GM21367 (cell line): ENCODE measurements around the gene PWP1.

ENCODE experiments used
- ATAC-seq: cut with Tn5 transposase; IDR thresholded peaks from one replicate; pipeline ENCODE4 v1.9.1; 2021; ENCODE audit not compliant: unreplicated experiment

PWP1 gene

GRCh38 chr12:107732365-107732764 lies 46.8 kb downstream of the PWP1 start:
- ATAC-seq = no peak

GRCh38 chr12:107734139-107734538 lies 48.5 kb downstream of the PWP1 start:
- no peak for ATAC-seq

GRCh38 chr12:107735763-107736162 lies 50.2 kb downstream of the PWP1 start:
- ATAC-seq = no peak

GRCh38 chr12:107736914-107737313 lies 51.3 kb downstream of the PWP1 start:
- peak; percentile 93 for ATAC-seq

- ATAC-seq = no peak
Measured at GRCh38 chr12:107748472-107748871, 62.9 kb downstream of the PWP1 start.

GRCh38 chr12:107749083-107749482 lies 63.5 kb downstream of the PWP1 start:
- ATAC-seq = no peak

GRCh38 chr12:107759410-107759809 lies 73.8 kb downstream of the PWP1 start:
- no peak for ATAC-seq

GRCh38 chr12:107760207-107760808 lies 74.7 kb downstream of the PWP1 start:
- peak; percentile 18 for ATAC-seq

- ATAC-seq = peak; percentile 95
Measured at GRCh38 chr12:107760809-107761501, 75.4 kb downstream of the PWP1 start, which contains the start of gene PRDM4. TSS of gene PRDM4 (minus strand) at chr12:107761137. CDS start at chr12:107760515, 622 bp downstream.

- no peak for ATAC-seq
Measured at GRCh38 chr12:107761502-107761904, 75.9 kb downstream of the PWP1 start.
